HPDE6-E6E7 (cell line): ENCODE data around the gene ATP6V1B1.
"Not testable (repeated sequence)": the region's sequence is repeated elsewhere in the genome, so short reads cannot be mapped to it uniquely, and the experiment has no call there.

Experiments used
- DNase-seq: peaks from one replicate; pipeline ENCODE4 v3.0.0; 2011; ENCODE audit warnings: missing footprints; ENCODE audit errors: extremely low spot score

ATP6V1B1 gene

GRCh38 chr2:71006323-71006722 lies 70.6 kb downstream of the ATP6V1B1 start:
- DNase-seq: no peak

- DNase-seq: no peak
These were observed 71.5 kb downstream of the ATP6V1B1 start for GRCh38 chr2:71006955-71007799.

GRCh38 chr2:71008342-71008741 lies 72.6 kb downstream of the ATP6V1B1 start:
- DNase-seq: no peak

GRCh38 chr2:71011786-71012185 lies 76.1 kb downstream of the ATP6V1B1 start:
- not testable (repeated sequence) for DNase-seq
